Skeletal muscle tissue (tissue), 4 donors: ENCODE measurements around the gene CYP4F8. TPM values are rescaled to one million over a fixed set of nuclear protein-coding genes. Genes with fewer than 3 reads are reported as not detected.
"Not testable (repeated sequence)": the region's sequence is repeated elsewhere in the genome, so short reads cannot be mapped to it uniquely, and the experiment has no call there.

ENCODE experiments used
- H3K27ac ChIP-seq: one replicate; pipeline ENCODE4 v1.7.0; 2013; ENCODE audit warnings: mild to moderate bottlenecking, low read depth, low read length, inconsistent platforms
- H3K27me3 ChIP-seq, 3 donors: one replicate each; pipeline ENCODE4 v1.7.0; 2013; ENCODE audit warnings: low read length in 3 of 3; ENCODE audit not compliant: control insufficient read depth in 3 of 3, insufficient read depth in 3 of 3
- H3K36me3 ChIP-seq, 3 donors: one replicate each; pipeline ENCODE4 v1.7.0; 2013; ENCODE audit warnings: low read length in 3 of 3; ENCODE audit not compliant: control insufficient read depth in 3 of 3, insufficient read depth in 3 of 3
- H3K4me1 ChIP-seq, 3 donors: one replicate each; pipeline ENCODE4 v1.7.0; 2013; ENCODE audit warnings: low read length in 3 of 3, mild to moderate bottlenecking in 3 of 3; ENCODE audit not compliant: control insufficient read depth in 3 of 3, insufficient read depth in 3 of 3
- H3K4me3 ChIP-seq, 3 donors: one replicate each; pipeline ENCODE4 v1.7.0; 2013; ENCODE audit warnings: low read length in 3 of 3
- H3K9ac ChIP-seq, 3 donors: one replicate each; pipeline ENCODE4 v1.7.0; 2013; ENCODE audit warnings: low read length in 3 of 3, mild to moderate bottlenecking in 3 of 3, moderate library complexity in 2 of 3, low read depth in 1 of 3
- H3K9me3 ChIP-seq, 3 donors: one replicate each; pipeline ENCODE4 v1.7.0; 2013; ENCODE audit warnings: low read length in 3 of 3; ENCODE audit not compliant: control insufficient read depth in 3 of 3
- total RNA-seq: library from RNA; depleted of rRNA; stranded (reverse); fragments of >200 nt; gene quantifications from one replicate; pipeline ENCODE4 v1.2.3, GENCODE V29; 2014
- donor health status: Osteomylitis.

CYP4F8 gene
- total RNA-seq, 1 donor from 2014 or later, result not detected

- Histone ChIP-seq H3K27ac (no peak overlapping the region), H3K4me3 (no peak overlapping the region), H3K9ac (no peak overlapping the region), H3K27me3 (peaks cover 18 to 36% (median 23%) of the 10 kb centered on the region in 3 donors), H3K9me3 (peaks cover 0 to 3% (median 0%) of the 10 kb centered on the region in 3 donors), H3K36me3 (no peaks in the 10 kb centered on the region), H3K4me1 (peaks cover 0 to 3% (median 0%) of the 10 kb centered on the region in 3 donors)
Measured at GRCh38 chr19:15588265-15588664, 26.8 kb upstream of the CYP4F8 start.

GRCh38 chr19:15589760-15590451 is 25.1 kb upstream of the CYP4F8 start:
- Histone ChIP-seq H3K27me3 (peaks cover 7 to 21% (median 13%) of the 10 kb centered on the region in 3 donors), H3K9ac (no peak overlapping the region), H3K4me1 (no peaks in the 10 kb centered on the region), H3K9me3 (peaks cover 0 to 3% (median 0%) of the 10 kb centered on the region in 3 donors), H3K36me3 (no peaks in the 10 kb centered on the region), H3K4me3 (no peak overlapping the region), H3K27ac (no peak overlapping the region)

- peaks cover 6 to 21% (median 11%) of the 10 kb centered on the region in 3 donors for H3K27me3 ChIP-seq
Measured at GRCh38 chr19:15591796-15592195, 23.2 kb upstream of the CYP4F8 start.

GRCh38 chr19:15592506-15592905 is 22.5 kb upstream of the CYP4F8 start:
- not testable (repeated sequence) for H3K4me3 ChIP-seq, H3K9ac ChIP-seq, H3K27ac ChIP-seq, H3K9me3 ChIP-seq, H3K4me1 ChIP-seq, H3K36me3 ChIP-seq
- H3K27me3 ChIP-seq, result peaks cover 6 to 21% (median 11%) of the 10 kb centered on the region in 3 donors

More at GRCh38 chr19:15591796-15592195, 23.2 kb upstream of the CYP4F8 start:
- Histone ChIP-seq H3K4me3 (no peak overlapping the region), H3K9ac (no peak overlapping the region), H3K4me1 (no peaks in the 10 kb centered on the region), H3K27ac (no peak overlapping the region), H3K36me3 (no peaks in the 10 kb centered on the region), H3K9me3 (peaks cover 0 to 3% (median 0%) of the 10 kb centered on the region in 3 donors)

- H3K27me3 ChIP-seq, result peaks cover 6 to 16% (median 11%) of the 10 kb centered on the region in 3 donors
- H3K9ac ChIP-seq, H3K4me1 ChIP-seq, H3K4me3 ChIP-seq, H3K9me3 ChIP-seq, H3K27ac ChIP-seq, H3K36me3 ChIP-seq: not testable (repeated sequence)
Measured at GRCh38 chr19:15593766-15594165, 21.3 kb upstream of the CYP4F8 start.

- Histone ChIP-seq H3K4me3 (no peak overlapping the region), H3K4me1 (no peaks in the 10 kb centered on the region), H3K36me3 (no peaks in the 10 kb centered on the region), H3K9me3 (peaks cover 0 to 3% (median 0%) of the 10 kb centered on the region in 3 donors), H3K9ac (no peak overlapping the region), H3K27me3 (peaks cover 3 to 13% (median 11%) of the 10 kb centered on the region in 3 donors), H3K27ac (no peak overlapping the region)
Measured at GRCh38 chr19:15595069-15595468, 19.9 kb upstream of the CYP4F8 start.

GRCh38 chr19:15607978-15608925 is 6.8 kb upstream of the CYP4F8 start:
- not testable (repeated sequence) for H3K27me3 ChIP-seq, H3K4me3 ChIP-seq, H3K27ac ChIP-seq, H3K36me3 ChIP-seq, H3K9ac ChIP-seq, H3K9me3 ChIP-seq, H3K4me1 ChIP-seq

GRCh38 chr19:15609261-15609660 is 5.8 kb upstream of the CYP4F8 start:
- Histone ChIP-seq H3K27ac (no peak overlapping the region), H3K36me3 (no peaks in the 10 kb centered on the region), H3K9ac (no peak overlapping the region), H3K27me3 (peaks cover 0 to 5% (median 0%) of the 10 kb centered on the region in 3 donors), H3K4me3 (no peak overlapping the region), H3K9me3 (no peaks in the 10 kb centered on the region), H3K4me1 (no peaks in the 10 kb centered on the region)

GRCh38 chr19:15612342-15612741 is 2.7 kb upstream of the CYP4F8 start:
- Histone ChIP-seq H3K27ac (no peak overlapping the region), H3K4me1 (no peaks in the 10 kb centered on the region), H3K9me3 (no peaks in the 10 kb centered on the region), H3K9ac (no peak overlapping the region), H3K27me3 (peaks cover 0 to 11% (median 10%) of the 10 kb centered on the region in 3 donors), H3K4me3 (no peak overlapping the region), H3K36me3 (no peaks in the 10 kb centered on the region)

- Histone ChIP-seq H3K27ac (no peak overlapping the region), H3K4me3 (no peak overlapping the region), H3K9ac (no peak overlapping the region), H3K36me3 (no peaks in the 10 kb centered on the region), H3K4me1 (no peaks in the 10 kb centered on the region), H3K27me3 (peaks cover 2 to 20% (median 18%) of the 10 kb centered on the region in 3 donors), H3K9me3 (no peaks in the 10 kb centered on the region)
Measured at GRCh38 chr19:15613338-15613737, 1.7 kb upstream of the CYP4F8 start.
